K562 treated with DMSO at 1 percent for 48 hours (cell line): ENCODE data around the gene SFMBT2. TPM values are rescaled to one million over a fixed set of nuclear protein-coding genes. Genes with fewer than 3 reads are reported as not detected.

ENCODE experiments used
- total RNA-seq: library from RNA; unstranded; fragments of 300-600 nt; gene quantifications from 2 replicates; pipeline ENCODE4 v1.2.3, GENCODE V29; 2022; ENCODE audit warnings: low replicate concordance; ENCODE audit errors: extremely low read depth

Gene SFMBT2
- total RNA-seq = not detected in 2 replicates

DNA sequence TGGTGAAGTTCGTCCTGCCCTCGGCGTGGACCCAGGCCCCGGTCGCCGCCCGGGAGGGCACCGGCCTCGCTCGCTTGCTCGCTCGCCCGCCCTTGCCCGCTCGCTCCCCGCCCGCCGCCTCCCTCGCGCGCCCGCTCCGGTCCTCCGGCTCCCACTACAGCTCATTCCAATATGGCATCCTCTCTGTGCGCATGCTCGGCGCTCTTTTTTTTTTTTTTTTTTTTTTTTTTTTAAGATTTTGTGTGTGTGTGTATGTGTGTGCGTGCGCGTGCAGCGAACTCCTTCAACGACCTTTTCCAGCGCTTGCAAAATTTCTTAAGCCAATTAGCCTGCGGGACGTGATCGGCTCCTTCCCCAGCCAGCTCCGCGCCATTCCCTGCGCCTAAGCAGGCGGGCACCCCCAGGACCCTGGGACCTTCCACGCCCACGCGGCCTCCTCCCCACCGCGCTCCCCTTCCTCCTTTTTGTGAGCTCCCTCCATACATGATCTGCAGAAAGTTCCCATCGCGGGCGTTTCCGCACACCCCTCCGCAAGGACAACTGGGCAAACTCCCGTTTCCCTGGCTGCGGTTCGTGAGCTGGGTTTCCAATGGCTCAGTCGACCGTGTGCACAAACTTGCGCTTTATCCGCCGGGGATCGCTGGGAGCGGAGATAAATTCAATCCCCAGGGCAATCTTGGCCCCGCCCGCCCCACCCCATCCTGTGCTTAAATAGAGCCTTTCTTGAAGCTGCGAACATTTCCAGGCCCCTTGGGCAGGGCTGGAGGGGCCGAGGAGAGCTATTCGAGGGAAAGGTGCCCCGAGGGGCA, at the start of gene SFMBT2:
TSS of gene SFMBT2 (minus strand) at position 173 of the 809 bp plus-strand sequence. CDS start 29,136 bp downstream, outside the sequence.

